Measurements from ENCODE around the gene RBM4B.

- TF ChIP-seq POLR2AphosphoS5 (IDR thresholded peaks at IDR 0.05) (no peak), CTCF (IDR thresholded peaks at IDR 0.05) (no peak)
Observed at GRCh38 chr11:66723693-66724092, 46.0 kb upstream of the RBM4B start.

Measured in upper lobe of left lung (tissue), 4 donors.